SIG-M5 (cell line): ENCODE measurements around the gene DCTN1.

Experiments
- DNase-seq: peaks from one replicate; lab custom pipeline; 2025; lab: John Stamatoyannopoulos, UW

DCTN1 gene

GRCh38 chr2:74321737-74322136 is 58.4 kb downstream of the DCTN1 start:
- no peak for DNase-seq

DNA sequence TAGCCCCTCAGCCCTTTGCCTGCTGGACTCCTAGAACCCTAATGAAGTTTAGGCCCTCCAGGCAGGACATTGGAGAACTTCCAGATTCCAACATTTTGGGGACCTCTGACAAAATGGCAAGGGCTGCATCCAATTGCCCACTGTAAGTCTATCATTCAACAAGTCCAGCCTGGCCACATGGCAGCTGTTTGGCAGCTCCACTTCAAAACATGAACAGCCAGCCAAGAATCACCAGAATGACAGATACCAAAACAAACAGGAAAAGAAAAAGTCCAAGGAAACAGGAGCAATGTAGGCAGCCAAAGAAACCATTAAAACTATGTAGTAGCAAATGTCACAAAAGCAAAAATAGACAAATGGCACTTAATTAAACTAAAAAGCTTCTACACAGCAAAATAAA is 62.4 kb downstream of the DCTN1 start:
- no peak for DNase-seq

- no peak for DNase-seq
Observed at GRCh38 chr2:74316627-74317295, 63.4 kb downstream of the DCTN1 start.

GRCh38 chr2:74314107-74314506 is 66.0 kb downstream of the DCTN1 start:
- DNase-seq, result no peak

GRCh38 chr2:74313497-74313896 is 66.6 kb downstream of the DCTN1 start:
- no peak for DNase-seq

- no peak for DNase-seq
Observed at GRCh38 chr2:74312913-74313312, 67.2 kb downstream of the DCTN1 start.
